B cell (primary cell): ENCODE data around the gene ADCY2. TPM values are rescaled to one million over a fixed set of nuclear protein-coding genes. Genes with fewer than 3 reads are reported as not detected.

ENCODE experiments used
- ATAC-seq: fragments of 200-7000 bp; cut with Tn5 transposase; one replicate; pipeline ENCODE4 v1.10.0; 2021; ENCODE audit warnings: low read depth, mild to moderate bottlenecking, moderate number of reproducible peaks, moderate library complexity
- CTCF ChIA-PET: fragments of 350-600 bp; sonication (Branson Sonifier 250); formaldehyde crosslinking; loops from one replicate; lab custom pipeline; 2021; ENCODE audit warnings: antibody characterized with exemption, inconsistent platforms; lab: Charles Lee
- POLR2A ChIA-PET: fragments of 350-600 bp; sonication (Branson Sonifier 250); formaldehyde crosslinking; loops from one replicate; lab custom pipeline; 2021; ENCODE audit warnings: antibody characterized with exemption; lab: Charles Lee
- DNase-seq: peaks from one replicate; pipeline ENCODE4 v3.0.0; 2013
- H2AFZ ChIP-seq: 2 replicates; pipeline ENCODE4 v1.6.1; 2012; ENCODE audit warnings: mild to moderate bottlenecking, low read depth, low read length; ENCODE audit not compliant: insufficient read depth, poor library complexity, severe bottlenecking
- H3K27ac ChIP-seq, 2 donors: 1 replicate in 1 of 2; 2 replicates in 1 of 2; pipeline ENCODE4 v1.5.1; 2012 to 2013; ENCODE audit warnings: low read length in 2 of 2, mild to moderate bottlenecking in 2 of 2, moderate library complexity in 1 of 2
- H3K27me3 ChIP-seq, 4 experiments: fragments of 200-600 bp in 1 of 4; sonication (generic) in 1 of 4; replicated peaks in 1 of 4; 1 replicate in 2 of 4; 2 replicates in 2 of 4; pipeline versions ENCODE4 v1.6.1 to v1.7.0; 2013 to 2016; ENCODE audit warnings: low read length in 3 of 4, mild to moderate bottlenecking in 2 of 4, mixed read lengths in 1 of 4, moderate library complexity in 1 of 4; ENCODE audit not compliant: insufficient read depth in 4 of 4, control insufficient read depth in 3 of 4; ENCODE audit errors: control extremely low read depth in 1 of 4
- H3K36me3 ChIP-seq, 2 experiments: replicated peaks in 1 of 2; 1 replicate in 1 of 2; 2 replicates in 1 of 2; pipeline versions ENCODE4 v1.6.1 to v1.7.1; 2013; ENCODE audit warnings: low read length in 1 of 2; ENCODE audit not compliant: insufficient read depth in 2 of 2, control insufficient read depth in 1 of 2; ENCODE audit errors: control extremely low read depth in 1 of 2, extremely low read depth in 1 of 2
- H3K4me1 ChIP-seq, 2 donors: fragments of 200-600 bp in 1 of 2; sonication (generic) in 1 of 2; 1 replicate in 1 of 2; 2 replicates in 1 of 2; pipeline versions ENCODE4 v1.5.1 to v1.6.1; 2013 to 2017; ENCODE audit warnings: low read length in 2 of 2; ENCODE audit not compliant: control insufficient read depth in 2 of 2, insufficient read depth in 2 of 2
- H3K4me2 ChIP-seq: replicated peaks from 2 replicates; pipeline ENCODE3; 2012; ENCODE audit warnings: mild to moderate bottlenecking, low read depth, low read length; ENCODE audit not compliant: poor library complexity, severe bottlenecking
- H3K4me3 ChIP-seq, 5 experiments: fragments of 200-600 bp in 1 of 5; sonication (generic) in 1 of 5; 1 replicate in 3 of 5; 2 replicates in 2 of 5; pipeline versions ENCODE4 v1.5.1 to v1.7.0; 2011 to 2016; ENCODE audit warnings: low read length in 4 of 5, mild to moderate bottlenecking in 4 of 5, low read depth in 2 of 5, control low read depth in 1 of 5, moderate library complexity in 1 of 5; ENCODE audit not compliant: insufficient read depth in 1 of 5; ENCODE audit errors: control extremely low read depth in 1 of 5, extremely low read depth in 1 of 5
- H3K79me2 ChIP-seq: fragments of 200-600 bp; sonication (generic); one replicate; pipeline ENCODE4 v1.6.0; 2016; ENCODE audit warnings: low read length; ENCODE audit not compliant: control insufficient read depth, insufficient read depth
- H3K9ac ChIP-seq: fragments of 200-600 bp; sonication (generic); 2 replicates; pipeline ENCODE4 v1.6.1; 2017; ENCODE audit warnings: mild to moderate bottlenecking, low read length, moderate library complexity
- H3K9me3 ChIP-seq, 3 donors: one replicate each; pipeline versions ENCODE4 v1.6.1 to v1.7.1; 2013; ENCODE audit warnings: low read length in 2 of 3; ENCODE audit not compliant: control insufficient read depth in 2 of 3, insufficient read depth in 1 of 3; ENCODE audit errors: control extremely low read depth in 1 of 3
- H4K20me1 ChIP-seq: 2 replicates; pipeline ENCODE4 v1.6.0; 2012; ENCODE audit warnings: mild to moderate bottlenecking, low read length; ENCODE audit not compliant: insufficient read depth, control insufficient read depth, poor library complexity, severe bottlenecking
- H3K27ac Mint-ChIP-seq: one replicate; pipeline ENCODE4 v1.8.0; 2021; ENCODE audit warnings: mixed read lengths
- H3K27me3 Mint-ChIP-seq: one replicate; pipeline ENCODE4 v1.8.0; 2021; ENCODE audit warnings: mixed read lengths
- H3K4me1 Mint-ChIP-seq: one replicate; pipeline ENCODE4 v1.8.0; 2021; ENCODE audit warnings: mixed read lengths
- H3K4me3 Mint-ChIP-seq: one replicate; pipeline ENCODE4 v1.8.0; 2021; ENCODE audit warnings: mixed read lengths
- H3K9me3 Mint-ChIP-seq: one replicate; pipeline ENCODE4 v1.8.0; 2022; ENCODE audit warnings: mixed read lengths; ENCODE audit not compliant: insufficient read depth
- EZH2 ChIP-seq: IDR thresholded peaks from 2 replicates; pipeline ENCODE4 v1.6.1; 2012; ENCODE audit warnings: borderline replicate concordance, low read depth, mild to moderate bottlenecking, moderate library complexity, low read length; ENCODE audit not compliant: insufficient read depth, poor library complexity, severe bottlenecking
- WGBS: methylation state at CpG from one replicate; pipeline ENCODE4 v1.1.5; 2013; ENCODE audit warnings: missing lambda C conversion rate; ENCODE audit not compliant: insufficient coverage; 5-methylcytosine and 5-hydroxymethylcytosine counted together
- intact Hi-C: fragments of 100-400 bp; cut with micrococcal nuclease; formaldehyde crosslinking; loops from one replicate; pipeline ENCODE4 v1.10.0; 2022
- polyA plus RNA-seq: library from polyadenylated mRNA; depleted of rRNA; stranded (reverse); fragments of >200 nt; gene quantifications from 2 replicates; pipeline ENCODE4 v1.2.3, GENCODE V29; 2012
- total RNA-seq, 2 donors: library from RNA; stranded (reverse); fragments of 120-200 nt in 1 of 2; gene quantifications; 1 replicate in 1 of 2; 2 replicates in 1 of 2; pipeline versions ENCODE4 v1.2.3 to v1.2.4, GENCODE V29; 2013 to 2022
- TF ChIP-seq, protein P1 (sequence below): fragments of 200-600 bp; IDR thresholded peaks from one replicate; pipeline ENCODE4 v1.8.0; 2022; ENCODE audit warnings: antibody characterized with exemption, mild to moderate bottlenecking

Gene ADCY2
- total and polyA plus RNA-seq, 2 donors (not counting 1 experiment from before 2014, with no cell fraction given): not detected

GRCh38 chr5:7751874-7752273, 355.9 kb downstream of the ADCY2 start:
- Histone ChIP-seq H3K79me2 (no peaks in the 10 kb centered on the region), H3K27ac (no peak overlapping the region), H3K36me3 (no peaks in the 10 kb centered on the region), H3K27me3 (no peaks in the 10 kb centered on the region), H3K9ac (no peak overlapping the region), H3K9me3 (no peaks in the 10 kb centered on the region), H3K4me2 (no peak overlapping the region), H3K4me1 (no peaks in the 10 kb centered on the region), H4K20me1 (no peaks in the 10 kb centered on the region), H2AFZ (no peak overlapping the region), H3K4me3 (no peak overlapping the region)
- no peaks in the 10 kb centered on the region for H3K4me1 Mint-ChIP-seq
- H3K27me3 Mint-ChIP-seq: peaks cover 18% of the 10 kb centered on the region
- H3K27ac Mint-ChIP-seq: no peak overlapping the region
- ChIA-PET CTCF (interaction anchor here (0.9 kb wide), 1 partner anchor 16 kb away, joined by 3 read pairs; no protein-coding TSS in a partner anchor), POLR2A (no interaction called here)
- 91% methylated on average over 3 of the region's 5 CpGs for WGBS
- H3K9me3 Mint-ChIP-seq: no peaks in the 10 kb centered on the region
- TF ChIP-seq, protein P1, sequence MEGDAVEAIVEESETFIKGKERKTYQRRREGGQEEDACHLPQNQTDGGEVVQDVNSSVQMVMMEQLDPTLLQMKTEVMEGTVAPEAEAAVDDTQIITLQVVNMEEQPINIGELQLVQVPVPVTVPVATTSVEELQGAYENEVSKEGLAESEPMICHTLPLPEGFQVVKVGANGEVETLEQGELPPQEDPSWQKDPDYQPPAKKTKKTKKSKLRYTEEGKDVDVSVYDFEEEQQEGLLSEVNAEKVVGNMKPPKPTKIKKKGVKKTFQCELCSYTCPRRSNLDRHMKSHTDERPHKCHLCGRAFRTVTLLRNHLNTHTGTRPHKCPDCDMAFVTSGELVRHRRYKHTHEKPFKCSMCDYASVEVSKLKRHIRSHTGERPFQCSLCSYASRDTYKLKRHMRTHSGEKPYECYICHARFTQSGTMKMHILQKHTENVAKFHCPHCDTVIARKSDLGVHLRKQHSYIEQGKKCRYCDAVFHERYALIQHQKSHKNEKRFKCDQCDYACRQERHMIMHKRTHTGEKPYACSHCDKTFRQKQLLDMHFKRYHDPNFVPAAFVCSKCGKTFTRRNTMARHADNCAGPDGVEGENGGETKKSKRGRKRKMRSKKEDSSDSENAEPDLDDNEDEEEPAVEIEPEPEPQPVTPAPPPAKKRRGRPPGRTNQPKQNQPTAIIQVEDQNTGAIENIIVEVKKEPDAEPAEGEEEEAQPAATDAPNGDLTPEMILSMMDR: no peak
- TF ChIP-seq EZH2: no peak
- no peak for DNase-seq
- intact Hi-C loops: no loop called here
- no peak overlapping the region for H3K4me3 Mint-ChIP-seq
- no peak for ATAC-seq

DNA sequence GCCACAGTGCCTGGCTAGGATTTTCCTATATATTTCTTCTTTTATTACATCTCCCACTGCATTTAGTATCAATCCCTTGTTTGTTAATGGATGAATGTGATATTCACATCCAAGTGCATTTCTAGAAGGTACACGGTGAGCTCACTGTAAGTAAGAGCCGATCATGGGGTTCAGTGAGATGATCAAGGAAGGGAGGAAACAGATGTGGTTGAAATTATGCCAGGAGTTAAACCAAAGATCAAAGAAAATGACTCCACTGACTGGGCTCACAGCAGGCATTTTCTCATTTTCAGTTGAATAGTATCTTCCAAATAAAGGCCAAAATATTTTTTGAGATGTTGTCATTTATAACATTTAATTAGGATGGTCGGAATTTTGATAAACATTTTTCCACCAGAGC, 357.2 kb downstream of the ADCY2 start:
- H3K4me1 Mint-ChIP-seq: no peaks in the 10 kb centered on the region
- Histone ChIP-seq H3K4me2 (no peak overlapping the region), H4K20me1 (no peaks in the 10 kb centered on the region), H3K9ac (no peak overlapping the region), H3K79me2 (no peaks in the 10 kb centered on the region), H3K9me3 (no peaks in the 10 kb centered on the region), H3K4me1 (no peaks in the 10 kb centered on the region), H3K27me3 (no peaks in the 10 kb centered on the region), H3K4me3 (no peak overlapping the region), H3K36me3 (no peaks in the 10 kb centered on the region), H3K27ac (no peak overlapping the region), H2AFZ (no peak overlapping the region)
- H3K27ac Mint-ChIP-seq: no peak overlapping the region
- ATAC-seq (no peak), DNase-seq (no peak)
- POLR2A ChIA-PET: no interaction called here
- peaks cover 10% of the 10 kb centered on the region for H3K27me3 Mint-ChIP-seq
- TF ChIP-seq, protein P1: no peak
- no peak for TF ChIP-seq EZH2
- CTCF ChIA-PET: no interaction called here
- WGBS: no CpG with 5 or more reads among the region's 3 CpGs
- no peaks in the 10 kb centered on the region for H3K9me3 Mint-ChIP-seq
- no peak overlapping the region for H3K4me3 Mint-ChIP-seq
- intact Hi-C loops: no loop called here
